GM13976 (cell line): Measurements from ENCODE around the gene DZANK1.

Experiments
- DNase-seq: peaks from one replicate; pipeline ENCODE4 v3.0.0; 2012; ENCODE audit warnings: low spot score
- in situ Hi-C: fragments of 300-500 bp; cut with MboI; formaldehyde crosslinking; loops from one replicate; pipeline ENCODE4 v1.12.0; 2022; ENCODE audit warnings: low sequenced_read_pairs, mixed read lengths, inconsistent platforms; ENCODE audit not compliant: unreplicated experiment
- TF ChIP-seq, protein P1 (sequence below): IDR thresholded peaks from 2 replicates; pipeline ENCODE4 v1.5.1; 2012; ENCODE audit warnings: borderline replicate concordance, mild to moderate bottlenecking; ENCODE audit not compliant: insufficient read depth; ENCODE audit errors: extremely low read depth, missing control alignments, control extremely low read depth

Gene DZANK1

DNA sequence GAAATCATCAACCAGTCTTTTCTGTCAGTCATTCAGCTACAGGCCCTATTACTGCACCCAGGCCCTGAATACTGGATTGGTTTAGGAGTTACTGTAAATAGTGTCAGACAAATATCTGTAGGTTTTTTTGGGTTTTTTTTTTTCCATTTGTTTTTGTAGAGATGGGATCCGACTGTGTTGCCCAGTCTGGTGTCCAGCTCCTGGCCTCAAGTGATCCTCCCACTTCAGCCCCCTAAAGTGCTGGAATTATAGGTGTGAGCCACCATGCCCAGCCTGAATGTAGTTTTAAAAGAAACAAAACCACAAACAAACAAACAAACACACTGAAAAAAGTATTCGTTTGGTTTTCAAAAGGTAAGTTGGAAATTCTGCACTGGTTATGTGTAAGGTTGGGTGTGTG is 39.6 kb downstream of the DZANK1 start:
- no peak for DNase-seq
- in situ Hi-C loops, result no loop called here
- TF ChIP-seq, protein P1, sequence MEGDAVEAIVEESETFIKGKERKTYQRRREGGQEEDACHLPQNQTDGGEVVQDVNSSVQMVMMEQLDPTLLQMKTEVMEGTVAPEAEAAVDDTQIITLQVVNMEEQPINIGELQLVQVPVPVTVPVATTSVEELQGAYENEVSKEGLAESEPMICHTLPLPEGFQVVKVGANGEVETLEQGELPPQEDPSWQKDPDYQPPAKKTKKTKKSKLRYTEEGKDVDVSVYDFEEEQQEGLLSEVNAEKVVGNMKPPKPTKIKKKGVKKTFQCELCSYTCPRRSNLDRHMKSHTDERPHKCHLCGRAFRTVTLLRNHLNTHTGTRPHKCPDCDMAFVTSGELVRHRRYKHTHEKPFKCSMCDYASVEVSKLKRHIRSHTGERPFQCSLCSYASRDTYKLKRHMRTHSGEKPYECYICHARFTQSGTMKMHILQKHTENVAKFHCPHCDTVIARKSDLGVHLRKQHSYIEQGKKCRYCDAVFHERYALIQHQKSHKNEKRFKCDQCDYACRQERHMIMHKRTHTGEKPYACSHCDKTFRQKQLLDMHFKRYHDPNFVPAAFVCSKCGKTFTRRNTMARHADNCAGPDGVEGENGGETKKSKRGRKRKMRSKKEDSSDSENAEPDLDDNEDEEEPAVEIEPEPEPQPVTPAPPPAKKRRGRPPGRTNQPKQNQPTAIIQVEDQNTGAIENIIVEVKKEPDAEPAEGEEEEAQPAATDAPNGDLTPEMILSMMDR, result no peak

DNA sequence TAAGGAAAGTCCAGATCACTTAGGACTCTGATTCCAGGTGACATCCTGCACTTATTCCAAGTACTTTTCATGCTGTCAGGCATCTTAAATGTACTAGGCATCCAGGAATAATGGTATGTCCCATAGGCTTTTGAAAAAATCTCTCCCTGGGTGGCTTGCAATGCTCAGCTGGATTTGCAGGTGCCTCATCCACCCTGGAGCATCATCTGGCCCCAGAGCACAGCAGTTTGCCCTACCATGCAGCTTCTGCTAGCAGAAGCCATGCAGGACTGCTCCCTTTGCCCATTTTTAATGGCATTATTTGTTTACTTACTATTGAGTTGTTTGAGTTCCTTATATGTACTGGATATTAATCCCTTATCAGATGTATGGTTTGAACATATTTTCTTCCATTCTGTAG is 45.2 kb downstream of the DZANK1 start:
- in situ Hi-C loops, result no loop called here
- no peak for DNase-seq
- TF ChIP-seq, protein P1, result no peak

DNA sequence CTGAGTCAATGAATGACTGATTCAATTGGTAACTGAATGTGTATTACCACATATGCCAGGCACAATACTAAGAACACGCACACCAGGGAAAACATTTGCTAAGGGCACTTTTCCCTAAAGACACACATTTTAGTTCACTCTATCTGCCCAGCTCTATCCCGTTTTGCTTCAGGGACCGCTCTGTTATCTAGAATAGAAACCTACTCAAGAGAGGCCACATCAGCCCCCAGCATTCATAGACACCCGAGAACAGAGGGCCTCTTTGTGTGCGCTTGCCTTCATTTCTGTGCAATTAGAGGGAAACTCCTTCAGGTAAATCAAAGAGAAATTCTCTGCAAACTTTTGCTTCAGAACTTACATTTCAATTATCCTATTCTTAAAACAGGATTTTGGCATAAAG is 50.3 kb downstream of the DZANK1 start:
- TF ChIP-seq, protein P1, result no peak
- in situ Hi-C loops, result no loop called here
- DNase-seq, result no peak

DNA sequence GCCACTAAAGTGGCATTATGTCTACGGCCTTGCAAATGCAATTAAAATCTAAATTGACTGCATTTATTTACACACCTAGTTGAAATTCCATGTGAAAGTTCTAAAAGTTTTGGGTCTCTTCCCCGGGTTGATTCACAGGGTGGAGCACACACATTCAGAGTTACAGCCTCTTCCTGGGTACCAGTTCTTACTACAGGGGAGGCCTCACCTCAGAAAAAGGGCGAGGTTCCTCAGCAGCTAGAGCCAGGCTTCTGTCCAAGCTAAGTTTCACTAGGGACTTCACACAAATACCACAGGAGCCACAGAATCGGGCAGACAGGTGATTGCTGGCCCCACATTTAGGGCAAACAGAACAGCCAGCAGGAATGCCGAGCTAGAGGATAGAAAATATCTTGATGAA is 52.7 kb downstream of the DZANK1 start:
- TF ChIP-seq, protein P1, result no peak
- in situ Hi-C loops, result no loop called here
- DNase-seq, result no peak

DNA sequence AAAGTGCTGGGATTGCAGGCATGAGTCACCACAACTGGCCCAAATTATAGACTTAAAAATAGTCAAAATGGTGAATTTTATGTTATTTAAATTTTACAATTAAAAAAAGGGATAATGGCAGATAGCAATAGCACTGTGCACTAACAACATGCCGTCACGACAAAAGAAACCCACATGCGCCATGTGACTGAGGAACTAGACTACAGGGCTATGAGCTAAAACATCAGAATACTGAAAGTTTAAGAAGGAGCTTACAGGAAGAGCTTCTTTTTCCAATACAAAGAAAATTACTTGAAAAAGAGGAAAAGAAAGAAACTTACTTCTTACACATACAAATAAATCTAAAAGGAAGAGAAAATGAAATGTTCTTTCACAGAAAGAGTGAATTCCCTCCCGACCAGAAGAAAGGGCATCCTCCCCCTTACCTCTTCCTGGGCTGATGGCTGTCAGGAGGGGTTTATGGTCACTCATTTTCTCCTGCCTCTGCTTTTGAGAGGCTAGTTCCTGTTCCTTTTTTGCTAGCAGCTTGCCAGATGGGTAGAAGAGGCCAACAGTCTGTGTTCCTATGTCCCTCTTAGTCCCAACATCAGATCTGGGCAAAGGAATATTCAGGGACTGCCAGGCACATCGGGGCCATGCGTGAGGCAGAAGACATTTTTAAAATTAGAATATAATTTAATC is 54.5 kb downstream of the DZANK1 start:
- no peak for DNase-seq
- in situ Hi-C loops, result no loop called here
- TF ChIP-seq, protein P1, result no peak

DNA sequence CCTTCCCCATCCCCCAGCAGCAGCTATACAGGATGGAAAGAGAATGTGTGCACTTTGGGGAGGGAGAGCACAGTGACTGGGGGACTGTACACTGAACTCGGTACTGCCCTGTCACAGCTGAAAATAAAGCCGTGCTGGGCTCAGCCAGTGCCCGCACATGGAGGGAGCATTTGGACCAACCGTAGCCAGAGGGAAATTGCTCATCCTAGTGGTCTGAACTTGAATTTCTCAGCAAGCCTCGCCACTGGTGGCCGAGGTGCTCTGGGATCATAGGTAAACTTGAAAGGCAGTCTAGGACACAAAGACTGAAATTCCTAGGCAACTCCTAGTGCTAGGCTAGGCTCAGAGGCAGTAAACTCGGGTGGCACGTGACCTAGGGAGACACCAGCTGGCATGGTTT is 61.0 kb downstream of the DZANK1 start:
- TF ChIP-seq, protein P1, result no peak
- DNase-seq, result no peak
- in situ Hi-C loops, result no loop called here

DNA sequence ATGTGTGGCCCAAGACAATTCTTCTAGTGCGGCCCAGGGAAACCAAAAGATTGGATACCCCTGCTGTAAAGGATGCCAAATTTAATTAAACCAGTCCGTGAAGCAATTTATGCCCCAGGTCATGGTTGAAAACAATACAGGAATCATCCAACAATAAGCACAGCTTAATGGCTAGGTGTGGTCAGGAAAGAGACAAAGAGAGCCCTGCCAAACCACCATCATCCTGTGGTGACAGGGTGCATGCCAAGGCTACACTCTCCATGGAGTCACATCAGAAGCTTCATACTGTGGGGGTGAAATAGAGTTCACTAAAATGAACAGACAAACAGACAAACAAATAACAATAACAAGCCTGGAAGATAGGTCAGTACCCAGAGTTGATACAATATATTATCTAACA is 62.7 kb downstream of the DZANK1 start:
- no peak for DNase-seq
- in situ Hi-C loops, result no loop called here
- TF ChIP-seq, protein P1, result no peak
